Measurements from ENCODE around the gene HOXD13.

HOXD13 gene

DNA sequence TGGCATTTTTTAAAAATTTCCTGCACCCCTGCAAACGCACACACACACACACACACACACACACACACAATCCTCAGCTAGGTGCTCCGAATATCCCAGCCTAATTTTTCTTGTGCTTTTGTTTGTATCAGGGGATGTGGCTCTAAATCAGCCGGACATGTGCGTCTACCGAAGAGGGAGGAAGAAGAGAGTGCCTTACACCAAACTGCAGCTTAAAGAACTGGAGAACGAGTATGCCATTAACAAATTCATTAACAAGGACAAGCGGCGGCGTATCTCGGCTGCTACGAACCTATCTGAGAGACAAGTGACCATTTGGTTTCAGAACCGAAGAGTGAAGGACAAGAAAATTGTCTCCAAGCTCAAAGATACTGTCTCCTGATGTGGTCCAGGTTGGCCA lies 1.8 kb downstream of the HOXD13 start:
- no peak for DNase-seq (ENCODE audit: low spot score)

DNA sequence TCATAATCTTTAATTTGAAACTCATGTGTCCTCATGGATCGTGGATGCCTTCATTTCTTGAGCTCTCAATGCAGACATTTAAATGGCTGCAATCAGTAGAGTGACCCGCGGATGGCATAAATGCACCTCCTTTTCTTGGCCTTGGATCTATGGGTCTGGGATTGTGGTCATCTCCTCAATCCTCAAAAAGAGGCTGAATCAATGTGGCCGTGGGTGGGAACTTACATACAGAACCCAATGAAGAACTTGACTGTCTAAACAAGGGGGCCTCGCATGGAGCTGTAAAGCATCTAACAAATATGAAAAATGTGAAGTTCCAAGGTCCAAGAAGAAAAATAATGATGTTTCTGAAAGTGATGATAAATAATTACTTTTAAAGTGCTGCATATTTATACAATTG lies 2.9 kb downstream of the HOXD13 start:
- no peak for DNase-seq (ENCODE audit: low spot score)

DNA sequence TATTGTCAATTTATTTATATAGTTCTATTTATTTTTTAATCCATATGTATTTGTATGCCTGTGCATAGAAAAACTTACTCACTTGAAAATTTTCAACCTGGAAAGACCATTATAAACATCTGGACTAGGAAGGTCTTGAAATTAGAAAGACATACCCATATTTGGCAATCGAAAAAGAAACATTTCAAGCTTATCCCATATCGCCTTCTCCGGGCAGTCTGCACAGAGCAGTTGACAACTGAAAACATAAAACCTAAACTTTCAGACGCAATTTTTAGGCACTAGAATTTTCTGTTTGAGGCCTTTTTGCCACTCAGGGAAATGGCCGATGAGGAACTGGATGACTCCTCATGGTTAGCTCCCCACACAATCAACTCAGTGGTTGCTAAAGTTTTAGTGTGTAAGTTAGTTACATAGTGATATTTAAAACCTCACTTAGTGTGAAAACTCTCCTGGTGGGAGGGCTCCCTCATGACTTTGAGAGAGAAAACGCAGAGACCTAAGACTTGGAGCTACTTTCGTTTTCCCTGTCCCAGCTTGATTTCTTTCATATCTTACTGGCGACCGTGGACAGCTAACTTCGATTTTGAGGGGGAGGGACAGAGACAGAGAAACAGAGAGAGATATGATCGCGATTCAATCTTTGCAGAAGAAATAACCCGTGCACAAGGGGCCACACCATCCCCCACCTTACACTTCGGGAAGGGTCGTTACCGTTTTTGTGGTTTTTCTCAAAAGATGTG lies 3.9 kb downstream of the HOXD13 start:
- no peak for DNase-seq (ENCODE audit: low spot score)

DNA sequence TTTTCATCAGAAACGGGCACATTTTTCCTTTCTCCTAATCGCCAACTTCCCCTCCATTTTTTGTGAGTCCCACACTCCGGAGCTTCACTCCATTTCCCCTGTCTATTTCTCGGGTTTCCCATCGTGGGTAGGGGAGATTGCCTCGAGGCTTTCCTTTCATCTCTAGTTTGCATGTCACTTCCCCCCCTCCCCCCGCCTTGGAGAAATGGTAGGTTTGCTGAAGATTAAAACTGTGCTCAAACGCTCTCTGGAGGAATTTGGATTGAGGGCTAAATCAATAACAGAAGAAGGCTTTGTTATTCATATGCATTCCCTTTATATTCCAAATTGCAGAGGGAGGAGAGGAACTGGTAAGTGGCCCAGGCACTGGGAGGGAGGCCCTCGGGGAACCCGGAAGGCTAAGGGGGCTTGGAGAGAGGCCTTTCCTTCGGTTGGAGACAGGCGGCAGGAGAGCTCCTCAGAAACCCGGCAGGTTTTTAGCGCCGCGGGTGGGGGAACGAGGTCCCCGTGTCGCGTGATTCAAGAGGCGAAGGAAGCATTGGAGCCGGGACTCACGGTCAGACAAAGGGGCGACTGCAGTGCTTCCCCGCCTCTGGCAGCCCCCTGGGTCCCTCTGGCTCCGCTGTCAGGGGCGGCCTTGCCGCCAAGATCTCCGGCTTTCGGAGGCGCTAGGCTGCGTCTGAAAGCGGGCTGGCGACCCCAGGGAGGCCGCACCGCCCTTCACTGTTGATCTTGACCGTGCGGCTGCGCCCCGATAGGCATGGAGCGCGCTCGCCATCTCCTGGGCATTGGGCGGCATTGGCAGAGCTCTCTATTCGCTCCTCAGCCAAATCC lies 4.7 kb downstream of the HOXD13 start:
- peak; percentile 47 for DNase-seq (ENCODE audit: low spot score)

GRCh38 chr2:176097820-176098365 lies 5.4 kb downstream of the HOXD13 start:
- no peak for DNase-seq (ENCODE audit: low spot score)

DNA sequence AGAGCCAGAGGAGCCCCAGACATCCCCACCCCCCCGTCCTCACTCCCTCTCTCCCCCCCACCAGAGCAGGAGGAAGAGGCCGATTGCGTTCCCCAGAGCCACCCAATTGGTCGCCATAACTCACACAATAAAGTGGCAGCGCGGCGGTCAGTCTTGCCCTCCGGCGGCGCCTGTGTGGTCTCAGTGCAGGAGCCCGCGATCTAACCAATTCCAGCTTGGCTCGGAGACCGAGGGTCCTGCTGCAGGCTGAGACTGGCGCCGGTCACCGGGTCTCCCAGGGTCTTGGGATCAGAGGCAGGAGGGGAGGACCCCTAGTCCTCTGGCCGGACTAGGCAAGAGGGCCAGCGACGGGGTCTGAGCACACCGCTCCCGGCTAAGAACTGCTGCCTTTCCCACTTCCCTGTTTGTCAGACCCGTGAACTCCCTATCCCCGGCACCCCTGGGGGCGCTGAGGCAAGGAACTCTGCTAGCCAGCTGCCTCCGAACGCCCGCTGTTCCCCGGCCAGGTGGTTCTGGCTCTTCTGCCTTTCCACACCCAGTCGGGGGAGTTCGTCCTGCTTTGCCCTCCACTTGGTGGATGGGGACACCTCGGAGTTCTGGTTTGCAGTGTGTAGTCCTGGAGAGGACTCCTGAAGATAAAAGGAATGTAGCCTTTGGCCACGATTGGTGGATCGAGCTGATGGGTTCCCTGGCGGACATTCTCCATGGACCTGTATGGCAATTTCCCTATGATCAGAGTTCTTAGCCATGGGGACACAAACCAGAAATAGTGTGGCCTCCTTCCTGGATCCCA lies 6.0 kb downstream of the HOXD13 start:
- DNase-seq (ENCODE audit: low spot score): no peak

GRCh38 chr2:176099159-176099727 lies 6.7 kb downstream of the HOXD13 start:
- no peak for DNase-seq (ENCODE audit: low spot score)

- no peak for DNase-seq (ENCODE audit: low spot score)
These were observed 7.4 kb downstream of the HOXD13 start, which contains the start of gene HOXD12 for GRCh38 chr2:176099728-176100546. TSS of gene HOXD12 (plus strand) at chr2:176099795. CDS start at chr2:176099802, 7 bp downstream.

- DNase-seq (ENCODE audit: low spot score): no peak
These were observed 8.1 kb downstream of the HOXD13 start for GRCh38 chr2:176100547-176101140.

DNA sequence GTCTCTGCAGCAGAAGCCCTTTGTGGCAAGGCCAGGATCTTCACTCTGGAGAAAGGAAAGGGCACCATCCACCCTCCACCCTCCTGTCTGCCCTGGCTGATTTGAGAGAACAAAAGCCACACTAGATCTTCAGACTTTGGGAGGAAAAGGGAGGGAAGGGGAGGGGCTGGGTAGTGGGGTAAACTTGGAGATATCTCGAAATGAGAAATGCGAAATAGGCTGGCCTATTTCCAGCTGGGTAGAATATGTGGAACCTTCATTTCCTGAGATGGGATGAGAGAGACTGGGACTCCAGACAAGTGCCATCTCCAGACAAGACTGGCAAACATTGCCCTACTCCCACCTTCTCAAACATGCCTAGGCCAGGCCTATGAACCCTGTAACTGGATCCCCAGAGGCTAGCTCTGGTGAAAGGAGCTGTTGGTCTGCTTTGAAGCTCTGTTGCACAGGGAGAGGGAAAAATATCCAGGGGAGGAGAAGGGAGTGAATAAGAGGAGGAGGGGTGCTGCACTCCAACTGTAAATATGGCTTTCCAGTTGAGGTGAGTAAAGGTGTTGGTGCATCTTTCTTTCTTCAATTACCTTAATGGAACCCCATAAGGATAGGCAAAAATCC lies 8.8 kb downstream of the HOXD13 start:
- no peak for DNase-seq (ENCODE audit: low spot score)

DNA sequence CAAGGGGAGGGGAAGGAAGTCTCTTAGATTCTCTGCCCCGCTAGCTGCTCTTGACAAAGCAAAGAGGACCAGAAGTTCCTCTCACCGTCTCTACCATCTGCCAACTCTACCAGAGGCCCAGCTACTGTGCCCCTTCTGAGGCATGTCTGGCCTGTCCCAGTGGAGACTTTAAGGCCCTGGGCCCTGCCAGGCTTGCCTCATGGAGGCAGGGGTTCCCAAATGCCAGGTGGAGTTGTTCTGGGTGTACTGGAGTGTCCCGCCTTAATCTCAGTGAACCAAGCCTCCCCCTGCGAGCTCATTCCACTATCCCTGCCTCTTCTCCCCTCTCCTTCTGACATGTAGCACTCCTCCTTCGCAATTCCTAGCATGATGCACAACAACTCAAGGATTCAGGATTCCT lies 9.3 kb downstream of the HOXD13 start:
- DNase-seq (ENCODE audit: low spot score): no peak

DNA sequence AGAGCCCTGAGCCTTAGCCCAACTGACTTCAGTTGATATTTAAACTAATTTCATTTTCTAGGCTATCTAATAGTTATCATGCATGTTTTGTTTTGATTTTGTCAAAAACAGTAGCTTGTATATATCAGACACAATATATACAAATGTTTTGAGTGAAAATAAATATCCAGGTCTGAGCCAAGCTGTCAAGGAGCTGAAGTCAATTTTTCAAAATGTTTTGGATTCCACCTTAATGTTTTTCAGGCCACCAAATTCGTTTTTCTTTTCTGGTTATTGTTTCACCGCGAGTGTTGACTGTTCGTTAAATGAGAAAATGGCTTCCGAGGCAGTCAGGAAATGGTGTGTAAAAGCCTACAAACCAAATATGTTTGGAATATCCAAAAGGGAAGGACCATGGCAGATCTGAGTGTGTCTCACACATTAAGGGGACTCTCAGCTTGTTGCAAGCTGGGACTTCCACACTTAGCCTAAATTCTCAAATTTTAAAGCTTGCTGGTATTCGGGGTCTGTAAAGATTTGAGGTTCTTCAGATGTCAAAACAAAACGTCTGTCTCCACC lies 9.9 kb downstream of the HOXD13 start:
- DNase-seq (ENCODE audit: low spot score): no peak

- no peak for DNase-seq (ENCODE audit: low spot score)
These were observed 10.7 kb downstream of the HOXD13 start for GRCh38 chr2:176103194-176103593.

DNA sequence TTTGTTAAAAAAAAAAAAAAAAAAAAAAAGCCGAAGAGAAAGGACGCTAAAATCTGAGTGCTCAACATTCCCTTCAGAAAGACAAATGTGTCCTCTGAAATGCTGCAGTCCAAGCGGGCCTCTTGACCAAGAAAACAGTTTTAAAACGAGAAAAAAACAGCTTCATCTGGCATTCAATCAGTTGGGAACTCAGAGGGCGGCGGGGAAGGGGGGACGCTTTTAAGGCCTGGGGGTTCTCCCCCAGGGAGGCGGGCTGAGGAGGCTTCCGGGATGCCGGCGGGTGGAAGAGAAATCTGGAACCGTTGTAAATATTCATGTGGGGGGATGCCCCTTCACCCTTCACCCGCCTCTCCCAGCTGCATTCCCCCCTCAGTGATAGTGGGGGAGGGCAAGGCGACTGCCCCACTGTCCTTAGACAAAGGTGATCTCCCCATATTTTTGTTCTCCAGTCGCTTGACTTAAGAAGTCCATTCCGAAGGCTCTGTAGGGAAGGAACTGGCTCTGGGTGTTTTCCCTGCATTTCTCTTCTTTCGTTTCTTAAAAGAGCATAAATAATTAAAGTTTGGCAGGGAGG lies 11.3 kb downstream of the HOXD13 start:
- DNase-seq (ENCODE audit: low spot score): no peak

- DNase-seq (ENCODE audit: low spot score): no peak
These were observed 12.0 kb downstream of the HOXD13 start for GRCh38 chr2:176104316-176105077.

- no peak for DNase-seq (ENCODE audit: low spot score)
These were observed 12.7 kb downstream of the HOXD13 start for GRCh38 chr2:176105078-176105729.

- no peak for DNase-seq (ENCODE audit: low spot score)
These were observed 13.4 kb downstream of the HOXD13 start for GRCh38 chr2:176105730-176106580.

Measured in Ammon's horn (tissue), 1 donor.